ENCODE data around the gene AGPAT4. TPM values are rescaled to one million over a fixed set of nuclear protein-coding genes. Genes with fewer than 3 reads are reported as not detected.

Gene AGPAT4
- total RNA-seq, 1 experiment from 2014 or later: 10.1 TPM

GRCh38 chr6:161111261-161111660, 162.6 kb downstream of the AGPAT4 start:
- H3K36me3 ChIP-seq (ENCODE audit: insufficient read depth, low read length, poor library complexity, severe bottlenecking): peaks cover 68% of the 10 kb centered on the region
- no peaks in the 10 kb centered on the region for H3K27me3 ChIP-seq (replicated peaks; ENCODE audit: insufficient read depth, low read depth, low read length, poor library complexity)
- no peaks in the 10 kb centered on the region for H3K9me3 ChIP-seq (ENCODE audit: low read depth, low read length, poor library complexity, severe bottlenecking)
- no peak overlapping the region for H3K27ac ChIP-seq (ENCODE audit: low read depth, low read length, poor library complexity, severe bottlenecking)
- ChIA-PET POLR2A (ENCODE audit: low non-redundant PET) (no interaction called here), CTCF (no interaction called here)
- H3K4me3 ChIP-seq (ENCODE audit: low read depth, low read length, poor library complexity, severe bottlenecking): no peak overlapping the region
- BruUV-seq (replicated peaks): no TSS peak
- H3K4me1 ChIP-seq (ENCODE audit: insufficient read depth, low read length, poor library complexity, severe bottlenecking): no peaks in the 10 kb centered on the region
- intact Hi-C loops (cut with micrococcal nuclease; ENCODE audit: unreplicated experiment): no loop called here
- TF ChIP-seq CTCF (conservative IDR thresholded peaks at IDR 0.05; ENCODE audit: low read depth, low read length) (no peak), EZH2 (IDR thresholded peaks at IDR 0.05; ENCODE audit: borderline replicate concordance, low read depth, low read length, poor library complexity, severe bottlenecking) (no peak)
- no peak for DNase-seq (ENCODE audit: low spot score)

GRCh38 chr6:161110028-161110779, 163.7 kb downstream of the AGPAT4 start:
- no peaks in the 10 kb centered on the region for H3K9me3 ChIP-seq (ENCODE audit: low read depth, low read length, poor library complexity, severe bottlenecking)
- no TSS peak for BruUV-seq (replicated peaks)
- peaks cover 66% of the 10 kb centered on the region for H3K36me3 ChIP-seq (ENCODE audit: insufficient read depth, low read length, poor library complexity, severe bottlenecking)
- no peaks in the 10 kb centered on the region for H3K4me1 ChIP-seq (ENCODE audit: insufficient read depth, low read length, poor library complexity, severe bottlenecking)
- intact Hi-C loops (cut with micrococcal nuclease; ENCODE audit: unreplicated experiment): no loop called here
- no peaks in the 10 kb centered on the region for H3K27me3 ChIP-seq (replicated peaks; ENCODE audit: insufficient read depth, low read depth, low read length, poor library complexity)
- ChIA-PET POLR2A (ENCODE audit: low non-redundant PET) (no interaction called here), CTCF (no interaction called here)
- TF ChIP-seq EZH2 (IDR thresholded peaks at IDR 0.05; ENCODE audit: borderline replicate concordance, low read depth, low read length, poor library complexity, severe bottlenecking): no peak
- no peak for TF ChIP-seq CTCF (conservative IDR thresholded peaks at IDR 0.05; ENCODE audit: low read depth, low read length)
- no peak for DNase-seq (ENCODE audit: low spot score)
- no peak overlapping the region for H3K4me3 ChIP-seq (ENCODE audit: low read depth, low read length, poor library complexity, severe bottlenecking)
- no peak overlapping the region for H3K27ac ChIP-seq (ENCODE audit: low read depth, low read length, poor library complexity, severe bottlenecking)

- no peak for TF ChIP-seq CTCF (conservative IDR thresholded peaks at IDR 0.05; ENCODE audit: low read depth, low read length)
- TF ChIP-seq EZH2 (IDR thresholded peaks at IDR 0.05; ENCODE audit: borderline replicate concordance, low read depth, low read length, poor library complexity, severe bottlenecking): no peak
- POLR2A ChIA-PET (ENCODE audit: low non-redundant PET): no interaction called here
- no peaks in the 10 kb centered on the region for H3K27me3 ChIP-seq (replicated peaks; ENCODE audit: insufficient read depth, low read depth, low read length, poor library complexity)
- CTCF ChIA-PET: no interaction called here
- no peaks in the 10 kb centered on the region for H3K4me1 ChIP-seq (ENCODE audit: insufficient read depth, low read length, poor library complexity, severe bottlenecking)
- peaks cover 62% of the 10 kb centered on the region for H3K36me3 ChIP-seq (ENCODE audit: insufficient read depth, low read length, poor library complexity, severe bottlenecking)
- DNase-seq (ENCODE audit: low spot score): no peak
- no TSS peak for BruUV-seq (replicated peaks)
- H3K9me3 ChIP-seq (ENCODE audit: low read depth, low read length, poor library complexity, severe bottlenecking): no peaks in the 10 kb centered on the region
- intact Hi-C loops (cut with micrococcal nuclease; ENCODE audit: unreplicated experiment): no loop called here
- H3K4me3 ChIP-seq (ENCODE audit: low read depth, low read length, poor library complexity, severe bottlenecking): no peak overlapping the region
- H3K27ac ChIP-seq (ENCODE audit: low read depth, low read length, poor library complexity, severe bottlenecking): no peak overlapping the region
These were observed 164.5 kb downstream of the AGPAT4 start for GRCh38 chr6:161109366-161109765.

Measured in A673 (cell line).